Measurements from ENCODE around the gene ABCB4. TPM values are rescaled to one million over a fixed set of nuclear protein-coding genes. Genes with fewer than 3 reads are reported as not detected.

ABCB4 gene
- 0.80 and 1.2 TPM in 2 replicates for total RNA-seq
- 0.37 and 2.3 TPM in 2 replicates for polyA plus RNA-seq

DNA sequence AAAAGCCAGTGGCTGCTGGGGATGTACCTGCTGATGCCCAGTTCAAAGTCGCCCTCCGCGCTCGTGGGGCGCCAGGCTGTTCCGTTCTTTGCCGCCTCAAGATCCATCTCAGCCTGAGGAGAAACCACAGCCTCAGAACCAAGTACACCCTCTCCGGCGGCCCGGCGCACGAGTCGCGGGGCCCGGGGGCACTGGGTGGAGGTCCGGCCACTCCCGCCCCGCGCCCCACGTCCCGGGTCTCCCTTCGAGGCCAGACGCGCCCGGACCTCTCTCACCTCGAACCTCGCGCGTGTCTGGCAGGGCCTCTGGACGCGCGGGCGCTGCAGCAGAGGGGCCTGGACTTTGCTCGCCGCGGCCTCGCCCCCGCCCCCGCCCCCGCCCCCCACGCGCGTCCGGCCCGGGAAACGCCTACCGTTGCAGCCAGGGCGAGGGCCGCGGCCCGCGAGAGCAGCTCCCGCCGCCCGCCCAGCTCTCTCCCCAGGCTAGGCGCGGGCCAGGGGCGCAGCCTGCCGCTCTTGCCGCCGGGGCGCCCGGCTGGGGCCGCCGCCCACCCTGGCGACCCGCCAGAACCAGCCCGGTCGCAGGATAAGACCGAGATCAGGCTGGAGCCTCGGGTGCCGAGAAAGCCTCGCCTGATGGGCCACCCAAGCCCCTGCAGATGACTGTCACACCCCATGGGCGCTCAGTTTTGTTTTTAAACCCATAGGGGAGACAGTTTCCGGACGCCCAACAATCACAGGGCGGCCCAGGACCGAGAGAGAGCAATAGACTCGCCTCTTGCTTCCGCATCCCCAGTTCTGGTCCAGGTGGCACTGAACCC is at the start of gene ABCB4:
Gene ABCB4, minus strand, starts transcription at position 322 of the 820 bp plus-strand sequence. Its CDS starts 215 bp downstream, at position 107.
- 11% methylated on average over 39 of the region's 80 CpGs for WGBS (ENCODE audit: low lambda C conversion rate, missing lambda C conversion rate)
- Histone ChIP-seq H3K36me3 (replicated peaks; ENCODE audit: insufficient read depth, low read depth) (no peaks in the 10 kb centered on the region), H3K4me1 (ENCODE audit: insufficient read depth) (peaks cover 11% of the 10 kb centered on the region), H3K4me2 (peak within 1 kb of the TSS; percentile 96), H2AFZ (peak within 1 kb of the TSS; percentile 47), H3K9me2 (replicated peaks; ENCODE audit: insufficient read depth) (no peaks in the 10 kb centered on the region), H3K9me3 (ENCODE audit: low read depth) (no peaks in the 10 kb centered on the region), H3K27ac (no peak within 1 kb of the TSS), H4K20me1 (ENCODE audit: insufficient read depth, poor library complexity, severe bottlenecking) (no peaks in the 10 kb centered on the region), H3K27me3 (peaks cover 46% of the 10 kb centered on the region), H3K79me2 (no peaks in the 10 kb centered on the region), H3K4me3 (peak within 1 kb of the TSS; percentile 64)
- peak; percentile 46 for DNase-seq (ENCODE audit: low spot score)
- no peak for TF ChIP-seq EZH2phosphoT487 (IDR thresholded peaks at IDR 0.05; ENCODE audit: low read depth, severe bottlenecking, unreplicated experiment)
- no peak for TF ChIP-seq EZH2 (IDR thresholded peaks at IDR 0.05; ENCODE audit: borderline replicate concordance)
- TF ChIP-seq, protein P1, sequence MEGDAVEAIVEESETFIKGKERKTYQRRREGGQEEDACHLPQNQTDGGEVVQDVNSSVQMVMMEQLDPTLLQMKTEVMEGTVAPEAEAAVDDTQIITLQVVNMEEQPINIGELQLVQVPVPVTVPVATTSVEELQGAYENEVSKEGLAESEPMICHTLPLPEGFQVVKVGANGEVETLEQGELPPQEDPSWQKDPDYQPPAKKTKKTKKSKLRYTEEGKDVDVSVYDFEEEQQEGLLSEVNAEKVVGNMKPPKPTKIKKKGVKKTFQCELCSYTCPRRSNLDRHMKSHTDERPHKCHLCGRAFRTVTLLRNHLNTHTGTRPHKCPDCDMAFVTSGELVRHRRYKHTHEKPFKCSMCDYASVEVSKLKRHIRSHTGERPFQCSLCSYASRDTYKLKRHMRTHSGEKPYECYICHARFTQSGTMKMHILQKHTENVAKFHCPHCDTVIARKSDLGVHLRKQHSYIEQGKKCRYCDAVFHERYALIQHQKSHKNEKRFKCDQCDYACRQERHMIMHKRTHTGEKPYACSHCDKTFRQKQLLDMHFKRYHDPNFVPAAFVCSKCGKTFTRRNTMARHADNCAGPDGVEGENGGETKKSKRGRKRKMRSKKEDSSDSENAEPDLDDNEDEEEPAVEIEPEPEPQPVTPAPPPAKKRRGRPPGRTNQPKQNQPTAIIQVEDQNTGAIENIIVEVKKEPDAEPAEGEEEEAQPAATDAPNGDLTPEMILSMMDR (IDR thresholded peaks at IDR 0.05; ENCODE audit: poor library complexity) = no peak

DNA sequence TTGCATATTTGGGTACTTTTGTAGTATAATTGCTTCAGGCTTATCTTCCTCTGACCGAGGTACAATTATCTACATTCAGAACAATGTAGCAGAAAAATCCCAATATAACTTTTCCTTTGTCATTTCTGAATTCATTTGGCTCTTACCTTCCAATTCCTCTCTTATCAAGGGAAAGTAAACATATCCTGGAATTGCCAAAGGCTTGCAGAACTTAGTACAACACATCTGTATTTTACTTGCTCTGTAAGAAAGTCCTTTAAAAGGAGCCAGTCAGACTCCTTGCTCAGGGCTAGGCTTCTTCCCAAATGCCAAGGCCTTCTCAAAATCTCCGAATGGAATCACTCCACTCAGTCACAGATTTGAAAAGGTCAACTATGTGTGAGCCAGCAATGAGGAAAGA is 43.3 kb upstream of the ABCB4 start:
- Histone ChIP-seq H3K9me2 (replicated peaks; ENCODE audit: insufficient read depth) (no peaks in the 10 kb centered on the region), H3K9me3 (ENCODE audit: low read depth) (no peaks in the 10 kb centered on the region), H2AFZ (no peak overlapping the region), H3K4me1 (ENCODE audit: insufficient read depth) (no peaks in the 10 kb centered on the region), H3K79me2 (no peaks in the 10 kb centered on the region), H3K36me3 (replicated peaks; ENCODE audit: insufficient read depth, low read depth) (no peaks in the 10 kb centered on the region), H3K4me2 (no peak overlapping the region), H3K27ac (no peak overlapping the region), H3K4me3 (no peak overlapping the region), H3K27me3 (no peaks in the 10 kb centered on the region), H4K20me1 (ENCODE audit: insufficient read depth, poor library complexity, severe bottlenecking) (no peaks in the 10 kb centered on the region)
- no peak for DNase-seq (ENCODE audit: low spot score)
- WGBS (ENCODE audit: low lambda C conversion rate, missing lambda C conversion rate) = 51% methylated on average over 2 of the region's 2 CpGs
- TF ChIP-seq EZH2 (IDR thresholded peaks at IDR 0.05; ENCODE audit: borderline replicate concordance) = no peak
- TF ChIP-seq, protein P1 (IDR thresholded peaks at IDR 0.05; ENCODE audit: poor library complexity) = no peak
- no peak for TF ChIP-seq EZH2phosphoT487 (IDR thresholded peaks at IDR 0.05; ENCODE audit: low read depth, severe bottlenecking, unreplicated experiment)

DNA sequence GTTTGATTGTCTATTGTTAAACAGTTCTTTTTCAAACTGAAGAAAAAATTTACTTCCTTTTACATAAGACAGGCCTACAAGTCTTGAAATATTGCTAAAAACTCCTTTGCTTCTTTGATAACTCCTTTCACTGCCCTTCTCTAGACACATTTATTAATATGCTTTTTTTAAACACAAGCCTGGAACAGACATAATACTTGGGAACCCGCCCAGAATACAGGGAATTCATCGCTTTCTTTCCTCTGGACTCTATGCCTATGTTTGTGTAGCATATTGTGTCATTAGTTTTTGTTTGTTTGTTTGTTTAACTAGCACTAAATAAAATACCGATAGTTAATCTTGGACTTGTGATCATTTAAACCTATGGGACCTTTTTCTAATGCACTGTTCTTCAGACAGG is 42.4 kb upstream of the ABCB4 start:
- H3K4me3 ChIP-seq = no peak overlapping the region

More for the DNA sequence above, 42.4 kb upstream of the ABCB4 start:
- H3K4me2 ChIP-seq = no peak overlapping the region
- 94% methylated on average over 3 of the region's 3 CpGs for WGBS (ENCODE audit: low lambda C conversion rate, missing lambda C conversion rate)
- no peak overlapping the region for H2AFZ ChIP-seq
- no peaks in the 10 kb centered on the region for H3K9me2 ChIP-seq (replicated peaks; ENCODE audit: insufficient read depth)
- no peaks in the 10 kb centered on the region for H3K27me3 ChIP-seq
- no peaks in the 10 kb centered on the region for H4K20me1 ChIP-seq (ENCODE audit: insufficient read depth, poor library complexity, severe bottlenecking)
- H3K9me3 ChIP-seq (ENCODE audit: low read depth) = no peaks in the 10 kb centered on the region
- H3K36me3 ChIP-seq (replicated peaks; ENCODE audit: insufficient read depth, low read depth) = no peaks in the 10 kb centered on the region
- H3K4me1 ChIP-seq (ENCODE audit: insufficient read depth) = no peaks in the 10 kb centered on the region
- DNase-seq (ENCODE audit: low spot score) = no peak
- no peak overlapping the region for H3K27ac ChIP-seq
- H3K79me2 ChIP-seq = no peaks in the 10 kb centered on the region
- TF ChIP-seq, protein P1 (IDR thresholded peaks at IDR 0.05; ENCODE audit: poor library complexity) = no peak
- no peak for TF ChIP-seq EZH2phosphoT487 (IDR thresholded peaks at IDR 0.05; ENCODE audit: low read depth, severe bottlenecking, unreplicated experiment)
- TF ChIP-seq EZH2 (IDR thresholded peaks at IDR 0.05; ENCODE audit: borderline replicate concordance) = no peak

Data from hepatocyte (in vitro differentiated cells).